IMR-90 (cell line): Measurements from ENCODE around the gene VMAC. TPM values are rescaled to one million over a fixed set of nuclear protein-coding genes. Genes with fewer than 3 reads are reported as not detected.

ENCODE experiments used
- ATAC-seq: fragments of 200-7000 bp; cut with Tn5 transposase; 2 replicates; pipeline ENCODE4 v1.9.1; 2020; ENCODE audit warnings: low read depth, mild to moderate bottlenecking, moderate library complexity
- Bru-seq: library from RNA; stranded (reverse); fragments of 400-500 nt; gene quantifications from one replicate; lab custom pipeline; 2021; lab: Mats Ljungman, UMichigan
- BruChase-seq, 2 experiments: library from RNA; stranded (reverse); fragments of 400-500 nt; gene quantifications; one replicate each; lab custom pipeline; 2021; lab: Mats Ljungman, UMichigan
- BruUV-seq: library from RNA; stranded (reverse); fragments of 400-500 nt; replicated peaks from 2 replicates; lab custom pipeline; 2021; lab: Mats Ljungman, UMichigan
- CTCF ChIA-PET: fragments of 300-600 bp; formaldehyde crosslinking; extraction: SDS; loops from one replicate; lab custom pipeline; 2021; ENCODE audit warnings: antibody characterized with exemption; lab: Yijun Ruan, JAX
- POLR2A ChIA-PET: fragments of 300-600 bp; sonication (Branson Sonifier 250); formaldehyde crosslinking; loops from one replicate; lab custom pipeline; 2022; ENCODE audit warnings: antibody characterized with exemption; ENCODE audit not compliant: unreplicated experiment; lab: Charles Lee
- DNase-seq: peaks from one replicate; pipeline ENCODE4 v3.0.0; 2013
- H2AFZ ChIP-seq: replicated peaks from 2 replicates; pipeline ENCODE3; 2013; ENCODE audit warnings: low read length, mild to moderate bottlenecking; ENCODE audit not compliant: poor library complexity
- H2AK5ac ChIP-seq: 2 replicates; pipeline ENCODE4 v1.6.1; 2013; ENCODE audit warnings: low read depth, low read length, inconsistent platforms
- H2AK9ac ChIP-seq: replicated peaks from 2 replicates; pipeline ENCODE3; 2013; ENCODE audit warnings: mild to moderate bottlenecking, low read depth, low read length, moderate library complexity; ENCODE audit not compliant: poor library complexity
- H2BK120ac ChIP-seq: 2 replicates; pipeline ENCODE4 v1.6.1; 2013; ENCODE audit warnings: low read depth, low read length, inconsistent platforms
- H2BK15ac ChIP-seq: 3 replicates; pipeline ENCODE4 v1.6.1; 2013; ENCODE audit warnings: low read depth, low read length, inconsistent platforms
- H2BK20ac ChIP-seq: 2 replicates; pipeline ENCODE4 v1.6.1; 2013; ENCODE audit warnings: low read depth, mild to moderate bottlenecking, inconsistent platforms, low read length, moderate library complexity
- H2BK5ac ChIP-seq: 2 replicates; pipeline ENCODE4 v1.6.1; 2013; ENCODE audit warnings: mild to moderate bottlenecking, low read depth, low read length, inconsistent platforms; ENCODE audit not compliant: poor library complexity, severe bottlenecking
- H3K14ac ChIP-seq: replicated peaks from 2 replicates; pipeline ENCODE4 v1.6.1; 2013; ENCODE audit warnings: low read depth, low read length, inconsistent platforms
- H3K18ac ChIP-seq: 2 replicates; pipeline ENCODE4 v1.6.1; 2013; ENCODE audit warnings: low read depth, low read length, control low read depth
- H3K23ac ChIP-seq: 2 replicates; pipeline ENCODE4 v1.6.1; 2013; ENCODE audit warnings: low read depth, low read length, inconsistent platforms
- H3K27ac ChIP-seq: 2 replicates; pipeline ENCODE4 v1.5.1; 2013; ENCODE audit warnings: mild to moderate bottlenecking, control low read depth, low read length; ENCODE audit not compliant: insufficient read depth
- H3K27me3 ChIP-seq: 2 replicates; pipeline ENCODE4 v1.6.1; 2013; ENCODE audit warnings: low read length; ENCODE audit not compliant: control insufficient read depth, insufficient read depth
- H3K36me3 ChIP-seq: 2 replicates; pipeline ENCODE4 v1.6.1; 2013; ENCODE audit warnings: low read length, mixed read lengths; ENCODE audit not compliant: control insufficient read depth, insufficient read depth
- H3K4ac ChIP-seq: 2 replicates; pipeline ENCODE4 v1.6.1; 2013; ENCODE audit warnings: low read depth, low read length, inconsistent platforms
- H3K4me1 ChIP-seq: 2 replicates; pipeline ENCODE4 v1.6.1; 2013; ENCODE audit warnings: low read length, mixed read lengths; ENCODE audit not compliant: control insufficient read depth, insufficient read depth
- H3K4me2 ChIP-seq: 2 replicates; pipeline ENCODE4 v1.6.1; 2013; ENCODE audit warnings: low read depth, mild to moderate bottlenecking, control low read depth, low read length, moderate library complexity
- H3K4me3 ChIP-seq: 2 replicates; pipeline ENCODE4 v1.5.1; 2013; ENCODE audit warnings: low read depth, mild to moderate bottlenecking, control low read depth, low read length, moderate library complexity; ENCODE audit not compliant: insufficient read depth
- H3K56ac ChIP-seq: 2 replicates; pipeline ENCODE4 v1.6.1; 2013; ENCODE audit warnings: low read length, inconsistent platforms; ENCODE audit not compliant: insufficient read depth; ENCODE audit errors: extremely low read depth
- H3K79me1 ChIP-seq, 2 experiments: 2 replicates each; pipeline ENCODE4 v1.6.1; 2013; ENCODE audit warnings: low read length in 2 of 2, inconsistent platforms in 1 of 2, low read depth in 1 of 2
- H3K9ac ChIP-seq: 2 replicates; pipeline ENCODE4 v1.6.1; 2013; ENCODE audit warnings: low read depth, low read length, control low read depth
- H3K9me1 ChIP-seq: 2 replicates; pipeline ENCODE4 v1.6.1; 2013; ENCODE audit warnings: low read length, inconsistent platforms; ENCODE audit not compliant: insufficient read depth
- H3K9me3 ChIP-seq: 2 replicates; pipeline ENCODE4 v1.6.1; 2013; ENCODE audit warnings: low read length; ENCODE audit not compliant: control insufficient read depth, insufficient read depth
- H4K20me1 ChIP-seq: 2 replicates; pipeline ENCODE4 v1.6.1; 2013; ENCODE audit warnings: low read length, inconsistent platforms; ENCODE audit not compliant: insufficient read depth
- H4K5ac ChIP-seq: 2 replicates; pipeline ENCODE4 v1.6.1; 2013; ENCODE audit warnings: mild to moderate bottlenecking, low read depth, low read length, control low read depth
- H4K8ac ChIP-seq, 2 experiments: 2 replicates each; pipeline ENCODE4 v1.6.1; 2013; ENCODE audit warnings: low read depth in 2 of 2, low read length in 2 of 2, control low read depth in 1 of 2, inconsistent platforms in 1 of 2
- H4K91ac ChIP-seq: 2 replicates; pipeline ENCODE4 v1.6.1; 2013; ENCODE audit warnings: low read depth, low read length, inconsistent platforms; ENCODE audit not compliant: insufficient read depth
- MAZ ChIP-seq: IDR thresholded peaks from 2 replicates; pipeline ENCODE4 v1.6.1; 2012; ENCODE audit warnings: low read depth, mild to moderate bottlenecking, low read length, improper control_type of control experiment, moderate library complexity, borderline replicate concordance
- MXI1 ChIP-seq: IDR thresholded peaks from 2 replicates; pipeline ENCODE4 v1.6.1; 2012; ENCODE audit warnings: low read depth, mild to moderate bottlenecking, low read length, moderate library complexity, borderline replicate concordance
- WGBS, 2 experiments: methylation state at CpG; one replicate each; pipeline versions ENCODE4 v1.1.5 to v1.1.7; 2013; ENCODE audit warnings: missing lambda C conversion rate in 2 of 2; ENCODE audit not compliant: insufficient read length in 1 of 2; ENCODE audit errors: extremely low coverage in 2 of 2; 5-methylcytosine and 5-hydroxymethylcytosine counted together
- dilution Hi-C: fragments of 300-500 bp; cut with HindIII; formaldehyde crosslinking; loops from one replicate; pipeline ENCODE4 v1.14.3; 2018; ENCODE audit warnings: low sequenced_read_pairs; ENCODE audit not compliant: unreplicated experiment
- in situ Hi-C: fragments of 300-500 bp; cut with MboI; formaldehyde crosslinking; loops from 3 replicates; pipeline ENCODE4 v1.14.3; 2019; ENCODE audit warnings: low sequenced_read_pairs, inconsistent platforms, mixed read lengths
- intact Hi-C: fragments of 100-400 bp; cut with micrococcal nuclease; formaldehyde crosslinking; loops from 2 replicates; pipeline ENCODE4 v1.10.0; 2022
- long read RNA-seq: library from polyadenylated mRNA; unstranded; transcript quantifications from one replicate; pipeline ENCODE4 v2.0.0, GENCODE V29; 2021; ENCODE audit not compliant: unreplicated experiment
- polyA plus RNA-seq, 3 experiments: library from polyadenylated mRNA; depleted of rRNA; stranded (reverse); fragments of >200 nt; gene quantifications; 2 replicates each; pipeline ENCODE4 v1.2.3, GENCODE V29; 2012; ENCODE audit warnings: low replicate concordance in 1 of 3
- total RNA-seq: library from RNA; depleted of rRNA; stranded (reverse); fragments of >200 nt; gene quantifications from 2 replicates; pipeline ENCODE4 v1.2.3, GENCODE V29; 2012; rRNA removed
- TF ChIP-seq, protein P1 (sequence below): fragments of 150-350 bp; IDR thresholded peaks from 2 replicates; pipeline ENCODE4 v1.6.1; 2016; ENCODE audit warnings: low read depth, mild to moderate bottlenecking, low read length, moderate library complexity, borderline replicate concordance

VMAC gene, protein sequence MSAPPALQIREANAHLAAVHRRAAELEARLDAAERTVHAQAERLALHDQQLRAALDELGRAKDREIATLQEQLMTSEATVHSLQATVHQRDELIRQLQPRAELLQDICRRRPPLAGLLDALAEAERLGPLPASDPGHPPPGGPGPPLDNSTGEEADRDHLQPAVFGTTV
- 1.4 and 1.7 TPM in 2 replicates for total RNA-seq
- 3.1 TPM in 2 replicates for polyA plus RNA-seq (2012; rRNA removed)
- polyA plus RNA-seq (2012; cell fraction: cytosol; rRNA removed) = 2.2 and 3.0 TPM in 2 replicates
- polyA plus RNA-seq (2012; cell fraction: nucleus; rRNA removed; ENCODE audit: low replicate concordance) = 27.6 and 28.8 TPM in 2 replicates
- Bru-seq, nascent RNA = percentile 59 among the genes with signal in this experiment
- percentile 84 among the genes with signal in this experiment for BruChase-seq, experiment 1, labeled RNA remaining after a 6-hour chase
- BruChase-seq, experiment 2, labeled RNA remaining after a 2-hour chase = percentile 72 among the genes with signal in this experiment
- long read RNA-seq, partial matches to known transcripts = 0 of 4 reads
- long read RNA-seq, other reads (novel, unspliced or antisense) = 1 of 4 reads

DNA sequence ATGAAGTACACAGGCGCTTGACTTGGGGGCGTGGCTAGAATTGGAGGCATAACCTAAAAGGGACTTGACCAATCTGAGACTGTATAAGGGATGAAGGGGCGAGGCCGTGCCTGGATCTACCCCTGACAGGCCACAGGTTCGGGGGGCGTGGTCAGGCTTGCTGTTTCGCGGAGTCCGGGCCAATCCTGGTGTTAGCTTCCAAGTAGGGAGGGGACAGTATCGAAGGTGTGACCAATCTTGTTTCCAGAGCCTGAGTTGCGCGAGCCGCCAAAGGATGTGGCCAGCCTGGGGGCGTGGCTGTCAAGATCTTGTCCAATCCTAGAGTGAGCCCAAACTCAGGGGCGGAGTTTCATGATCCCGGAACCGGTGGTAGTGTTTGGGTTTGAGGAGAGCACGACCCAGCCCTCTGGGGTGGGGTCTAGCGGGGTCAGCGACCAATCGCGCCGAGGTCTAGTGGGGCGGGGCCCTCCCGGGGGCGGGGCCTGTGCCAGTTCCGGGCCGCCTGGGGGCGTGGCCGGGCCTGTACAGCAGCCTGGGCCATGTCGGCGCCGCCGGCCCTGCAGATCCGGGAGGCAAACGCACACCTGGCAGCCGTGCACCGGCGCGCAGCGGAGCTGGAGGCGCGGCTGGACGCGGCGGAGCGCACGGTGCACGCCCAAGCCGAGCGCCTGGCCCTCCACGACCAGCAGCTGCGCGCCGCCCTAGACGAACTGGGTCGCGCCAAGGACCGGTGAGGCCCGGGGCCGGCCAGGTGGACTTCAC, at the start of gene VMAC:
VMAC (plus strand) TSS at position 521 of the 762 bp plus-strand sequence; CDS start at position 540, 19 bp downstream.
- peak within 1 kb of the TSS; percentile 62 for H4K5ac ChIP-seq
- TF ChIP-seq MXI1 (peak; percentile 76; the same call in 1 of the 2 replicates), MAZ (peak; percentile 68; the same call in 1 of the 2 replicates)
- TF ChIP-seq, protein P1, sequence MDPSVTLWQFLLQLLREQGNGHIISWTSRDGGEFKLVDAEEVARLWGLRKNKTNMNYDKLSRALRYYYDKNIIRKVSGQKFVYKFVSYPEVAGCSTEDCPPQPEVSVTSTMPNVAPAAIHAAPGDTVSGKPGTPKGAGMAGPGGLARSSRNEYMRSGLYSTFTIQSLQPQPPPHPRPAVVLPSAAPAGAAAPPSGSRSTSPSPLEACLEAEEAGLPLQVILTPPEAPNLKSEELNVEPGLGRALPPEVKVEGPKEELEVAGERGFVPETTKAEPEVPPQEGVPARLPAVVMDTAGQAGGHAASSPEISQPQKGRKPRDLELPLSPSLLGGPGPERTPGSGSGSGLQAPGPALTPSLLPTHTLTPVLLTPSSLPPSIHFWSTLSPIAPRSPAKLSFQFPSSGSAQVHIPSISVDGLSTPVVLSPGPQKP = no peak
- H4K8ac ChIP-seq = peak within 1 kb of the TSS; percentile 88 to 91
- H3K4ac ChIP-seq = peak within 1 kb of the TSS; percentile 81
- H3K9ac ChIP-seq = peak within 1 kb of the TSS; percentile 77
- H2BK15ac ChIP-seq = peak within 1 kb of the TSS; percentile 77; the same call in 1 of the 3 replicates
- WGBS, 2 experiments = 0% methylated on average over 41 of the region's 61 CpGs; no CpG with 5 or more reads in 1 of the 2 experiments
- peak within 1 kb of the TSS; percentile 53; the same call in 1 of the 2 replicates for H3K56ac ChIP-seq
- BruUV-seq = no TSS peak
- H2AK5ac ChIP-seq = peak within 1 kb of the TSS; percentile 79; the same call in 1 of the 2 replicates
- H3K79me1 ChIP-seq = peaks cover 0 to 47% of the 10 kb centered on the region in 2 experiments; a peak in 3 of 4 replicates
- DNase-seq (peak; percentile 100), ATAC-seq (peak; percentile 81)
- peak within 1 kb of the TSS; percentile 25; the same call in 1 of the 2 replicates for H3K18ac ChIP-seq
- H3K9me3 ChIP-seq = no peaks in the 10 kb centered on the region
- peak within 1 kb of the TSS; percentile 94 for H2AK9ac ChIP-seq
- peak within 1 kb of the TSS; percentile 100 for H3K4me2 ChIP-seq
- peak within 1 kb of the TSS; percentile 88 for H3K23ac ChIP-seq
- ChIA-PET POLR2A (interaction anchor here (0.6 to 1.5 kb wide), 2 partner anchors 14 to 35 kb away, joined by 5 read pairs; no protein-coding TSS in a partner anchor), CTCF (interaction anchor here (0.6 to 3.4 kb wide), 2 partner anchors 100 to 139 kb away, joined by 3 to 18 read pairs; no protein-coding TSS in a partner anchor)
- peak within 1 kb of the TSS; percentile 75 for H2BK5ac ChIP-seq
- H3K4me3 ChIP-seq = peak within 1 kb of the TSS; percentile 91
- peaks cover 4% of the 10 kb centered on the region; the same call in 1 of the 2 replicates for H3K9me1 ChIP-seq
- peak within 1 kb of the TSS; percentile 99 for H2AFZ ChIP-seq
- H3K4me1 ChIP-seq = peaks cover 4% of the 10 kb centered on the region
- H2BK120ac ChIP-seq = peak within 1 kb of the TSS; percentile 48; the same call in 1 of the 2 replicates
- in situ Hi-C loops (no loop called here), dilution Hi-C loops (no loop called here), intact Hi-C loops (loop anchor here (2.0 kb wide), 1 partner anchor 30 kb away; no protein-coding TSS in a partner anchor)
- no peaks in the 10 kb centered on the region for H3K27me3 ChIP-seq
- H4K91ac ChIP-seq = peak within 1 kb of the TSS; percentile 90
- peaks cover 17% of the 10 kb centered on the region for H4K20me1 ChIP-seq
- H2BK20ac ChIP-seq = 0 out of 2 replicates have a peak within 1 kb of the TSS, but pooled peaks have one; percentile 52
- H3K14ac ChIP-seq = peak within 1 kb of the TSS; percentile 73; the same call in 1 of the 2 replicates
- H3K27ac ChIP-seq = peak within 1 kb of the TSS; percentile 70
- H3K36me3 ChIP-seq = peaks cover 10% of the 10 kb centered on the region; the same call in 1 of the 2 replicates
